Measurements from ENCODE around the gene GIMD1.
"Not testable (repeated sequence)": the region's sequence is repeated elsewhere in the genome, so short reads cannot be mapped to it uniquely, and the experiment has no call there.

Gene GIMD1

GRCh38 chr4:106353786-106354185 is 14.8 kb downstream of the GIMD1 start:
- in situ Hi-C loops (cut with MboI; ENCODE audit: low sequenced_read_pairs): no loop called here

- in situ Hi-C loops (cut with MboI; ENCODE audit: low sequenced_read_pairs): no loop called here
These were observed 17.6 kb downstream of the GIMD1 start for GRCh38 chr4:106351016-106351415.

GRCh38 chr4:106347167-106347566 is 21.4 kb downstream of the GIMD1 start:
- in situ Hi-C loops (cut with MboI; ENCODE audit: low sequenced_read_pairs): no loop called here

GRCh38 chr4:106344647-106344970 is 24.0 kb downstream of the GIMD1 start:
- in situ Hi-C loops (cut with MboI; ENCODE audit: low sequenced_read_pairs): no loop called here

- in situ Hi-C loops (cut with MboI; ENCODE audit: low sequenced_read_pairs): no loop called here
These were observed 24.5 kb downstream of the GIMD1 start for GRCh38 chr4:106343865-106344646.

- in situ Hi-C loops (cut with MboI; ENCODE audit: low sequenced_read_pairs): no loop called here
These were observed 27.8 kb downstream of the GIMD1 start for GRCh38 chr4:106340774-106341173.

- in situ Hi-C loops (cut with MboI; ENCODE audit: low sequenced_read_pairs): no loop called here
These were observed 29.1 kb downstream of the GIMD1 start for GRCh38 chr4:106339431-106339830.

GRCh38 chr4:106338671-106339070 is 29.9 kb downstream of the GIMD1 start:
- in situ Hi-C loops (cut with MboI; ENCODE audit: low sequenced_read_pairs): no loop called here

GRCh38 chr4:106337916-106338315 is 30.7 kb downstream of the GIMD1 start:
- in situ Hi-C loops (cut with MboI; ENCODE audit: low sequenced_read_pairs): no loop called here

GRCh38 chr4:106336618-106337017 is 32.0 kb downstream of the GIMD1 start:
- in situ Hi-C loops (cut with MboI; ENCODE audit: low sequenced_read_pairs): no loop called here

- in situ Hi-C loops (cut with MboI; ENCODE audit: low sequenced_read_pairs): no loop called here
These were observed 33.7 kb downstream of the GIMD1 start for GRCh38 chr4:106334741-106335470.

GRCh38 chr4:106333186-106333585 is 35.4 kb downstream of the GIMD1 start:
- in situ Hi-C loops (cut with MboI; ENCODE audit: low sequenced_read_pairs): no loop called here

- in situ Hi-C loops (cut with MboI; ENCODE audit: low sequenced_read_pairs): no loop called here
These were observed 39.4 kb downstream of the GIMD1 start for GRCh38 chr4:106329041-106329618.

- in situ Hi-C loops (cut with MboI; ENCODE audit: low sequenced_read_pairs): no loop called here
These were observed 42.8 kb downstream of the GIMD1 start for GRCh38 chr4:106325800-106326199.

- in situ Hi-C loops (cut with MboI; ENCODE audit: low sequenced_read_pairs): no loop called here
These were observed 45.5 kb downstream of the GIMD1 start for GRCh38 chr4:106323119-106323518.

GRCh38 chr4:106321814-106322213 is 46.8 kb downstream of the GIMD1 start:
- in situ Hi-C loops (cut with MboI; ENCODE audit: low sequenced_read_pairs): not testable (repeated sequence)

GRCh38 chr4:106321168-106321567 is 47.4 kb downstream of the GIMD1 start:
- in situ Hi-C loops (cut with MboI; ENCODE audit: low sequenced_read_pairs): not testable (repeated sequence)

- in situ Hi-C loops (cut with MboI; ENCODE audit: low sequenced_read_pairs): no loop called here
These were observed 48.3 kb downstream of the GIMD1 start for GRCh38 chr4:106320235-106320634.

- in situ Hi-C loops (cut with MboI; ENCODE audit: low sequenced_read_pairs): no loop called here
These were observed 50.1 kb downstream of the GIMD1 start for GRCh38 chr4:106318511-106318910.

GRCh38 chr4:106317815-106318214 is 50.8 kb downstream of the GIMD1 start:
- in situ Hi-C loops (cut with MboI; ENCODE audit: low sequenced_read_pairs): no loop called here

GRCh38 chr4:106316773-106317409 is 51.7 kb downstream of the GIMD1 start:
- in situ Hi-C loops (cut with MboI; ENCODE audit: low sequenced_read_pairs): no loop called here
